Skeletal muscle cell (primary cell): Measurements from ENCODE around the gene KISS1.

Source experiments
- DNase-seq: peaks from one replicate; pipeline ENCODE4 v3.0.0-alpha.2; 2010; ENCODE audit warnings: low read depth
- H3K4me3 ChIP-seq: 2 replicates; pipeline ENCODE4 v1.5.1; 2011; ENCODE audit warnings: low read depth, mild to moderate bottlenecking, control low read depth, low read length, moderate library complexity

The KISS1 gene

GRCh38 chr1:204167730-204168129 is 28.6 kb downstream of the KISS1 start:
- DNase-seq: no peak
- H3K4me3 ChIP-seq: no peak overlapping the region

- H3K4me3 ChIP-seq: no peak within 1 kb of the TSS
- no peak for DNase-seq
These were observed 30.1 kb downstream of the KISS1 start, which contains the start of gene REN for GRCh38 chr1:204166219-204166618. REN (minus strand) TSS chr1:204166337; CDS start chr1:204166293, 44 bp downstream.

GRCh38 chr1:204162494-204163074 is 33.7 kb downstream of the KISS1 start:
- no peak for DNase-seq
- no peak overlapping the region for H3K4me3 ChIP-seq

GRCh38 chr1:204161609-204162493 is 34.4 kb downstream of the KISS1 start:
- no peak for DNase-seq
- no peak overlapping the region for H3K4me3 ChIP-seq

- DNase-seq: no peak
- no peak overlapping the region for H3K4me3 ChIP-seq
These were observed 38.3 kb downstream of the KISS1 start for GRCh38 chr1:204157962-204158361.

- no peak for DNase-seq
- no peak overlapping the region for H3K4me3 ChIP-seq
These were observed 40.4 kb downstream of the KISS1 start for GRCh38 chr1:204155881-204156280.

- H3K4me3 ChIP-seq: no peak overlapping the region
- no peak for DNase-seq
These were observed 41.6 kb downstream of the KISS1 start for GRCh38 chr1:204154568-204155255.

- no peak for DNase-seq
- H3K4me3 ChIP-seq: no peak overlapping the region
These were observed 42.6 kb downstream of the KISS1 start for GRCh38 chr1:204153667-204154066.

GRCh38 chr1:204152310-204153044 is 43.8 kb downstream of the KISS1 start:
- DNase-seq: no peak
- peak overlapping the region; percentile 61 for H3K4me3 ChIP-seq

- peak within 1 kb of the TSS; percentile 61 for H3K4me3 ChIP-seq
- DNase-seq: no peak
These were observed 44.6 kb downstream of the KISS1 start, which contains the start of gene ETNK2 for GRCh38 chr1:204151552-204152309. ETNK2 (minus strand) TSS chr1:204152044; CDS start chr1:204151852, 192 bp downstream.

GRCh38 chr1:204150702-204151551 is 45.4 kb downstream of the KISS1 start:
- DNase-seq: no peak
- peak overlapping the region; percentile 61 for H3K4me3 ChIP-seq

GRCh38 chr1:204149635-204150565 is 46.4 kb downstream of the KISS1 start:
- DNase-seq: no peak
- no peak overlapping the region for H3K4me3 ChIP-seq

GRCh38 chr1:204149107-204149506 is 47.2 kb downstream of the KISS1 start:
- no peak overlapping the region for H3K4me3 ChIP-seq
- DNase-seq: no peak

GRCh38 chr1:204147406-204148383 is 48.6 kb downstream of the KISS1 start:
- no peak for DNase-seq
- H3K4me3 ChIP-seq: no peak overlapping the region

GRCh38 chr1:204146965-204147364 is 49.3 kb downstream of the KISS1 start:
- no peak for DNase-seq
- H3K4me3 ChIP-seq: no peak overlapping the region

GRCh38 chr1:204146309-204146708 is 50.0 kb downstream of the KISS1 start:
- no peak for DNase-seq
- no peak overlapping the region for H3K4me3 ChIP-seq
